Measurements from ENCODE around the gene PDE4D.
"Not testable (repeated sequence)": the region's sequence is repeated elsewhere in the genome, so short reads cannot be mapped to it uniquely, and the experiment has no call there.

The PDE4D gene

DNA sequence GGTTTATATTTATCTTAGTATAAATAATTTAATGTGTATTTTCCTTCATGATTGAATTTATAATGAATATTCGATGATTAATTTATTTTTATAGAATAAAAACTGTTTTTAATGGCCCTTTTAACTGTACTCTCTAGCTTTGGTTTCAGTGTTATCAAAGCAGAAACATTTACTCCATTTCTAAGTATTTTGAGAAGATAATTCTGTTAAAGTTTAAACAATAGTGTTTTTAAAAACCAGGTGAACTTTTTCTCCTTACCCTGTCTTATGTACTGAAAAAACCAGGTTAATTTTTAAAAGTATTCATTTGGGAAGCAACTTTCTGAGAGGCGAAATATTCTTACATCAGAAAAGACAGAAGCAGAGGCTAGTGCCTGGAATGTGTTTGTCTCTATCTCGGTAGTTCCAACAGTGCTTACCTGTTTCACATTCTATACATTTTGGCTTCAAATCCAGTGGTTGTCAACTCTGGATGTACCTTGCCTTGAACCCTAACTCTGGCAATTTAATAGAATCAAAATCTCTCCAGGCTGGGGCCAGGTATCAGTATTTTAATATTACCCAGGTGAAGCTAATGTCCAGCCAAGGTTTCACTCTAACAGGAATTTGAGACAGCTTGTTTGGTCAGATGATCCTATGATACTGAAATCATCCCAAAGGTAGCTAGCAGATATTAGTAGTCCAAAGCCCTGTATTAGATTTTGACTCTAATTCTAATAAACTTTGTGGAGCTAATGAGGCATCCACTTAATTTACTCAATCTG, 434.4 kb downstream of the PDE4D start:
- FAIRE-seq: no peak

DNA sequence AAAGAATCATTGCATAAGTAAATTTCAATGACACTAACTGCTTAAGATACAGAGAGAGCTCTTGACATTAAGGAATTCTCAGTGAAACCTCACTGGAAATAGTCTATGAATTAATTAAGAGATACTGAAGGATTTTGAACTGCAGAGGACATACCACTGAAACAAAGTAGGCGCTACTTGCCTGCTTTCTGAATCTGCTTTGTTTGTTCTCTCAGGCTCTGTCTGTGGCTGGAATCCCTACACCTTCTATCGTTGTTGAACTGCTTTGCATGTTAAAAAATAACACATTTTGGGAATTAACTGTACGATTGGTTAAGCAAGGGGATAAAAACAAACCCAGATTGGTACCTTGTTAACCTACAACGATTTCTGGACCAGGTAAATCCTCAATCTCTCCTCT, 435.2 kb downstream of the PDE4D start:
- FAIRE-seq: no peak

DNA sequence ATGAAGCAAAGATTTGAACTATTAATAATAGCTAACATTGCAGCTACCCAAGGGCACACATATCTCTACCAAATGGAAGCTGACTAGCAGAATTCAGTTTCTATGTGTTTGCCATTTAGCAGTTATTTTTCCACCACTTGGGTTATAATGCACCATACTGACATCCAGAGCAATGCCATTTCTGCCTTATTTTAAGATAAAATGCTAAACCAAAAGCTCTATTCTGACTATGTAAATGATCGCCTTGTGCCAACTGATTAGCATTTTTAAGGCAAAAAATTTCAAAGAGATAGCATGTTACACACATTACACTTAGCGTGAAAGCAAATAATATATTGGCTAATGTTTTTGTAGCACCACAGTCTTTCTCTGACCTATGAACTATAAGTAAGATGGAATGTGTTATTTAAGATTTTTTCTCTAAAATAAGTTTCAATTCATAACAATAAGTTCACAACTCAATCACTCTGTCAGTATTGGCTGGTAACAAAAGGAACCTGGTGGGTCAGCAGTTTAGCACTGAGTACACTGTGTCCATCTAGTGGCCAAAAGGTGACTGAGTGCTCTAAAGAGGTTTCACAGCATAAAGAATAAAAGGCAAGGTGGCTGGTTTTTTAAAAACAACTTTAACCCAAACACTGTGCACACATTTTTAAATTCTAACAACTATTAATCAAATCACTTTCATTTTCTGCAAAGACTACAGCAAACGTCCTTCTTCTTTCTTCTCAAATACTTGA, 443.5 kb downstream of the PDE4D start:
- no peak for FAIRE-seq

DNA sequence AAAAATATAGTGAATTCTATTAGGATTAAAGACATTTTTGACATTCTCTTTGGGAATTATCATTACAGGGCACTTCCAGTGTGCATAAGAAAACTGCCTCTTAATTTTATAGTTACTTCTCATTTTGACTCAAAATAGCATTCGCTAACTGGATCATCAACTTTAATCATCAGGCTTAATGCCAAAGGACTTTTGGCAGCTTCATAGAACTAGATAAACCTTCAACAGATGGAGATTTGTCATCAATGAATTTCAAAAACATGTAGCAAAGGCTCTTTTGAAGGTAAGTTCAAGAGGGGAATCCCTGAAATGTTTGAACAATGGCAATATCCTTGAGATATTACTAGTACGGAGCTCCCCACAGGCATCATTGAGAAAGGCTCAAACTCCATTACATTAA, 447.2 kb downstream of the PDE4D start:
- FAIRE-seq: no peak

DNA sequence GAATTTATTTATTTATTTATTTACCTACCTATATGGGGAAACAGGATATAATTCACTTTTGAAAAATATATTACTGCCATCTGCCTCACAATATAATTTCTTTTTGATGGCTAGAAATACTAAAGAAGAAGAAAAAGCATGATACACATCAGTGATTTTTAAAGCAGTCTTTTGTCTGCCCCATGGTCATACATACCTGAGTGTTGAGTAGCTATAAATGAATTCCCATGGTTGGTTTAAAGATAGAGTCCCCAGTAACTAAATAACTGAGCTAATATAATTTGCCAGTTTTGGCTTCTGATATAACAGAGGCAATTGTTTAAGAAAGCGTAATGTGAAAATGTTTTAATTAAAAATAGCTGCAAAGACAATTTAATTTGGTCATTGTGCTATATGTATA, 447.8 kb downstream of the PDE4D start:
- no peak for FAIRE-seq

DNA sequence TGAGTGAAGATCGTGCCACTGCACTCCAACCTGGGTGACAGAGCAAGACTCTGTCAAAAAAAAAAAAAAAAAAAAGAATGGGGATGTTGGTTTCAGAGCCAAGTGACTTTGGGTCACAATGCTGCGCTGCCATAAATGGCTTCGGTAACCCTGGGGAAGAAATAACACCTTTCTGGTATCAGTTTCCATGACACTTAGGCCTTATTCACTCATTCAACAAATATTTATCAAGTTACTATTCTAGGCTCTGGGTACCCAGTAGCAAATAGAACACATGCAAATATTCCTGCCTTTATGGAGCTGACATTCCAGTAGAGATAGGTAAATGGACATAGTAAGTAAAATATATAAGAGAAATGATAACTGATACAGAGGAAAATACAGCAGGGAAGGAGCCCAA, 454.2 kb downstream of the PDE4D start:
- no peak for FAIRE-seq

DNA sequence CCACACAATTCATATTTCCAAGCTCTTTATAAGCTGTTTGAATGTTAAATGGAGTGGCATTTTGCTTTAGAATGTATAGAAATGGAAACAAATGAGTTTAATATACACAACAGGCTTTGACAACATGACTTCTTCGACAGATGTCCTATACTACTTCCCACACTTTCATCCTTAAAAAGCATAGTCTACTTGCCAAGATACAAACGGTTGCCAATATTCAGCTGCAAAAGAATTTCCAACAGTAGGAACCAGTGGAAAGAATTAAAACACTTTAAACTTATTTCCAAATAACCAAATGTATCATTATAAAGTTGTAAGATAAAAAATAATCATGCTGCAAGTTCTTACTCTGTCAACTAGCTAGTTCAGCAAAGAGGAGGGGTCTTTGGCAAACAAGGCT, 456.4 kb downstream of the PDE4D start:
- FAIRE-seq: no peak

DNA sequence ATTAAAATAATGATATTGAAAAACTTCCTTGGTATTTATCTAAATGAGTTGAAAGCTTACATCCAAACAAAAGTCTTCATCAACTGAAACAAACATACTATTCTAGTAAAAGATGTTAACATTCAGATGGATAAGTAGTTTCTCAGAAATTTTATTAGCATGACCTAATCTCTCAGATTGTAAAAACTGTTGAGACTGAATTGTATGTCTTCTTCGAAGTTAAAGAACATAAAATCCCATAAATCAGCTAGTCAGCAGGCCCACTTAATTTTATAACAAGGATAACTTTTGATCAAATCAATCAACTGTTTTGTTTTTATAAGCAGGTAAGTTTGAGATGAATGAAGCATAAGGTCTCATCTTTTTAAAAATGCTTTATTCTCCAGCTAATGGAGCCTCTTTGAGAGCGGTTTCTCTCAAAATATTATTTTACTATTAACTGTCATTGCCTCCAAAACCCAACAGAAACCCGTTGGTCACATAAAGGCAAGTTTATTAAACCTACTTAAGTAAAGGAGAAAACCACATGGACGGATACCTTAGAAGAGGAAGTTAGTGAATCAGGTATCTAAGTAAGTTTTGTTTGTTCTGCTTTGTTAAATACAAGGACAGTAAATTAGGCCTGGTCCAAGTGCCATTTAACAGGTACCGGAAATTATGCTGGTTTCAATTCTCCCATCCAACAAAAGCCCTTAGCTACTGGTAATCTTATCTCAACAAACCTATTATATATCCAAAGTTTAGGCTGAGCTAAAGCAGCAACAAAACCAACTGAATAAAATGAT, 457.0 kb downstream of the PDE4D start:
- no peak for FAIRE-seq

DNA sequence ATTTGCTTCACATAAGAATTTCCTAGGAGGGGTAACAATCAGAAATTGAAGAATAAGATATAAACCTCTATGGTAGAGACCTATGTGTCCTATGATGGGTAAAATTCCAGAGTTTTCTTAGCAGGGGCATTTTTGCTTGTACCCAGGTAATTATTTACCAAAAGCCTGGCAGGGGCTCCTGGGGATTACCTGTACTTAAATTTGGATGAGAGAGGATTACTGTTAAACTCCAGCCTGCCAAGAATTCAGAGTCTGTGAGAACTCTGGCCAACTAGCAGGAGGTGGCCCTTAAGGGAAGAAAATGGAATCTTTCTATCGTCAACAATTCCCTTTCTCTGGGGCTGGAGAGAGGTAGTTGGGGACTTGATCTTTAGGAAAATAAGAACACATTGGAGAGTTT, 460.4 kb downstream of the PDE4D start:
- FAIRE-seq: no peak

DNA sequence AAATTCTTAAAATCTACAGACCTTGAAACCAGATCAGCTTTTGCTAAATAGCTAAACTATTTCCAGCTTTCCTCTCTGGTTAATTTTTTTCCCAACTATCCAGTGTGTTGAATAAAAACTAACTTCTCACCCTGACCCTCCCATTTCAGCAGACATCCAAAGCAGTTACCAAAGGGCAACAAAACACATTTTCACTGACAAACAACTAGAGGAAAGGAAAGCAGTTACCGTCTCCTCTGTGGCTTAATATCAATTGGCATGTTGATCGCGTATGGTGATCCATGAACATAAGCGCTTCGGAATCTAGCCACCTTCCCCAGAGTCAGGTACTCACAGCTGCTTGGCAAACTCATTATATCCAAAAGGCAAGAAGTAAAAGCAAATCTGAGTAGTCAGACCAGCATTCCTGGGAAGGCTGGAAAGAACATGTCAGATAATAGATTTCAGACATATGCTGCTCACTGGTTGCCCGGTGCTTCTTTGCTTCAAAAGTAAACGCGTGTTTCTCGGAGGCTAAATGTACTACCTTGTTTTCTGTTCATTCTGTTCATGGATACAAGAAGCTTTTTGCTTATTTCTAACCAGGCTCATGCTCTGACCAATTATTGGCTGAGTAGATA, 463.4 kb downstream of the PDE4D start:
- no peak for FAIRE-seq

DNA sequence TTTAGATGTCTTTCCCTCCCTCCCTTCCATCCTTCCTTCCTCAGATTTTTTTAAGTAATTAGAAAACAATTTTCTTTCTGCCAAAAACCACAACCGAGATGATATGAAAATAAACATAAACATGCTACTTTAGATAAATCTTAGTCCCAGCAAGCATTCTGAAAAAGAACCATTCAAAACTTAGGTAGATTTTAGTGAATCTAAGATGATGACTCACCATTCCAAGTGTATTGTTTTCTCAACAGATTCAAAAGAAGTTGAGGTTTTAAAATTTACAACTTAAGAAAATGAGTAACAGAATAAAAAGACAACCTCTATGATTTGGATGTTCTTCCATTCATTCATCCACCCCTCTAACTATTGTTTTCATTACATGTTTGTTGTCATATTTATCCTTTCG, 465.1 kb downstream of the PDE4D start:
- FAIRE-seq: peak; percentile 19

DNA sequence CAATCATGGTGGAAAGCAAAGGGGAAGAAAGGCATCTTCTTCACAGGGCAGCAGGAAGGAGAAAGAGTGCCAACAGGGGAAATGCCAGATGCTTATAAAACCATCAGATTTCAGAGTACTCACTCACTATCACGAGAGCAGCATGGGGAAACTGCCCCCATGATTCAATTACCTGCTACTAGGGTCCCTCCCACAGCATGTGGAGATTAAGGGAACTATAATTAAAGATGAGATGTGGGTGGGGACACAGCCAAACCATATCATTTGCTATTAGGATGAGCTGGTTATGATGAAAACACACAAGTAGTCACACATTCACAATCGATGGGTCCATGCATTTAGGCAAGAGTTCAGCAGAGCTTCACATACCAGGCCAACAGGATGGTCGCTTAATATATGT, 469.0 kb downstream of the PDE4D start:
- no peak for FAIRE-seq

DNA sequence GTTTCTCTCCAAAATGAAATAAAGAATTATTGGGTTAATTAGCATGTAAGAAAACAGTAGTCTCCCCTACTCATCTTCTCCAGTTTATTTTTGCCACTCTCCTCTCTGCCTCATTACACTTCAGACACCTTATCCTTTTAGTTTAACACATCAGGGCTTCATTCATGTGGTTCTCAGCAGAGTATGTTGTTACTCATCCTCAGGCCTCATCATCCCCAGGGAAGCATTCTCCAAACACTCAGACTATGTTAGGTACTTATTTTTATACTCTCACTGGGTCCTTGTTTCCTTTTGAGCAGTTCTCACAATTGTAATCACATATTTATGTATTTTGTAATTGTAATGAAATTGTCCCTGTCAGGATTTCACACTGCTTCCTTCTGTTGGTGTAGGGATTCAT, 470.5 kb downstream of the PDE4D start:
- FAIRE-seq: no peak

DNA sequence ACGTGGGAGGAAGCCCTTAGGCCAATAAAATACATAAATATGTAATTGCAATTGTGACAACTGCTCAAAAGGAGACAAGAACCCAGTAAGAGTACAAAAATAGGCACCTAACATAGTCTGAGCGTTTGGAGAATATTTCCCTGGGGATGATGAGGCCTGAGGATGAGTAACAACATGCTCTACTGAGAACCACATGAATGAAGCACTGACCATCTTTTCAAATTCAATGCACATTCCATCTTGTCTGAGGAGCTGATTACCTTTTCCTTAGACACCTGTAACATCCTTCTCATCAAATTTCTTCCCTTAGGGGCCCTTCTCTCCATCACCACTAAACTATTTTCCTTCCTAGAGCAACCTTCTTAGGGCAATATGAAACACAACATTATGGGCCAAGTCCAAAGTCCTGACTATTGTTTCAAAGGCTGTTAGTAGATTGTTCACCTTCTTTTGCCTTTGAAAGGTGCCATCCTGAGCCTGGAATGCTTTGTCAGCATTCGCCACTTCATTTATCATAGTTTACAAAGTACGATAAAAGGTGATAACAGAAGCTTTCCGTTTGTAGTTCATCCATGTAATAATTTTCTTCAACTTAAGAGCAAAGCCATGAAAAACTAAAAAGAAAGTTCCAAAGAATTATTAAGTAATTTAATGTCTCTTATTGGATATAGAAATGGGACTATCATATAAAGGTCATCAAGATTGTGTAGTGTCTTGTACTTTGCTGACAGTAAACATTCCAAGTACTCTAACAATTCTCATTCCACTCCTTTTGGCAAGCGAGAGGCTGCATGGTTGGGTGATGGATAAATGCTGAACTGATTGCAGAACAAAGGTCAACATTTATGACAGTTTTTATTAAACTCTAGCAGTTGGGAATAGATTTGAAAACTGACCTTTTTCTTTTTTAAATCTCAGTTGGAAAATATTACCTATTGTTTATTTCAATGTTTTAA, 471.3 kb downstream of the PDE4D start:
- FAIRE-seq: no peak

DNA sequence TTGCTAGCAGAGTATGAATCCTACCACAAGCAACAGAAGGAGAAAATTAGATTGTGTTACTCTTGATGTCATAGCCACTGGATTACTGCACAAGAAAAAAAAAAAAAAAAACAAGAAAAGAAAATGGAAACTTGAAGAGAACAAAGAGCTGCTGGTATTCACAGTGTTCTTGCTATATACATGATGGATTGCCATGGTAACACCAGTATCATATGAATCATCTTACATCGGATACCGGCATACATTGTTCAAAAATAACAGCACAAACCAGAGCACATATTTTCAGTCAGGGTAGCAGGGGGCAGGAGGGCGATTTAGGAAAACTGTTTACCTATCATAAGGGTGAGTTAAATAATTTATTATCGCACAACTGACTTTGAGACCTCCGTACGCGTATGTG, 472.9 kb downstream of the PDE4D start:
- no peak for FAIRE-seq

DNA sequence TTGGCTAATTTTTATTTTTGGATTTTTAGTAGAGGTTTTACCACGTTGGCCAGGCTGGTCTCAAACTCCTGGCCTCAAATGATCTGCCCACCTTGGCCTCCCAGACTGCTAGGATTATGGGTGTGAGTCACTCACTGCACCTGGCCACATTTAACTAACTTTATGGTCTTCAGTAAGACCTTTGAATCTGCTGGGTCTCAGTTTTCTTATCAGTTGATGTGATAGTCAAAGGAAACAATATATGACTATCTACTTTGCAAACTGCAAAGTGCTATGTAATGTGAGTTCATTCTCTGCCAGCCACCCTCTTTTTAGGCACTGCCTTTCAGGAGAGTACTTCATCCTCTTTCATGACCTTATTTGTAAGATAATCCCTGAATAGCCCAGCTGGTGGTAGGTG, 474.7 kb downstream of the PDE4D start:
- no peak for FAIRE-seq

DNA sequence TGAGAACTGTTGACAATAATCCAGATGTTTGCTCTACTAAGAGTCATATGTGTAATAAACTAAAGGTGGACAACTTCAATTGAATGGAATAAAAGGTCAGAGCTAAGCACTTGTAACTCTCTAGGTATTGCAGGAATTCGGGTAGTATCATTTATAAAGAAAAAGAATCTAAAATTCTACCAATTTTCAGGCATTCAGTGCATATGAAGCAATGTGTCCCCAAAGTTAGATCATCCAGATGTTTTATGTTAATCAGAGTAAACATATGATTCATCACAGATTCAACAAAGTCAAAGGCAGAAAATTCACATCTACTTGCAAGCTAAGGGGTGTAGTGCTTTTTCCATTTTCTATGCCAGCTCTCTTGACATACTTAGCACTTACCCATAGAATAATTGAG, 477.1 kb downstream of the PDE4D start:
- FAIRE-seq: no peak

DNA sequence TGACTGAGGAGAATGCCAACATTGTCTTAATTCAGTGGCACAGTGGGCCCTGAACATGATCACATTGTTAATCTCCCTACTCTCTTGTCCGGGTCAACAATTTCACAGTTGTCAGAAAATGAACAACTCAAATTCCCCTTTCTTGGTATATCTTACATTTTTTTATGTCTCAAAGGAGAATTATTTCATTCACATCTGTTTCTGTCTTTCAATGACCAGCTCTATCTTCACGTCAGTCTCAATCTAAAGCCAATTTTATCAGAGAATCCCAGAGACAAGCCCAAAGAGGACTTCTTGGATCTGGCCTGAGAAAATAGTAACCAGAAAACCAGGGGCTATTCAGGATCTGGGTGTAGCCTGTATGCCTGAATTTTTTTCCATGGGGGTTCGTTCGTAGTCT, 477.5 kb downstream of the PDE4D start:
- FAIRE-seq: no peak

DNA sequence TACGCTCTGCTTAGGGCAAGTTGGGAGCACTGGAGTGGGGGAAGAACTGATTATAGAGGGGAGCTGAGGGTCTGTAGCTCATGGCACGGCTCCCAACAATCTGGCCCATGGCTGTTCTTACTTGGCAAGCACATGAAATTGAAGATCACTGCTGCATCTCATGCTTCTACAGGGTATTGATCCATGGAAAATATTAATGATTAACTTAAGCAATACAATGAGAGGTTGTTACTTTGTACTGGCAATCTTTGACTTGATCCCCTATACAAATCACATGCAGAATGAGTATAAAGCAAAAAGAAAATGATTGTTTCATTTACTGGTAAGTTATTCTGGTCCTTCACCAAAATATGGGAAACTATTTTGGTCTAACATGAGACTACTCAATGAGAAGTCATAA, 481.1 kb downstream of the PDE4D start:
- no peak for FAIRE-seq

DNA sequence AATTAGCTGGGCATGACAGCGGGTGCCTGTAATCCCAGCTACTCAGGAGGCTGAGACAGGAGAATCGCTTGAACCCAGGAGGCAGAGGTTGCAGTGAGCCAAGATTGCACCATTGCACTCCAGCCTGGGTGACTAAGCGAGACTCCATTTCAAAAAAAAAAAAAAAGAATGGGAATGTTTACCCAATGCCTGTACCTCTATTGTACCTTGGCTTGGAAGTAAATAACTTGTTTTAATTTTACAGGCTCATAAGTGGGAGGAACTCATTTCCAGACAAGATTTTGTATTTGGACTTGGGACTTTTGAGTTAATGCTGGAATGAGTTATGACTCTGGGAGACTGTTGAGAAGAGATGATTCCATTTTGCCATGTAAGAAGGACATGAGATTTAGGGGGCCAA, 484.5 kb downstream of the PDE4D start:
- not testable (repeated sequence) for FAIRE-seq

DNA sequence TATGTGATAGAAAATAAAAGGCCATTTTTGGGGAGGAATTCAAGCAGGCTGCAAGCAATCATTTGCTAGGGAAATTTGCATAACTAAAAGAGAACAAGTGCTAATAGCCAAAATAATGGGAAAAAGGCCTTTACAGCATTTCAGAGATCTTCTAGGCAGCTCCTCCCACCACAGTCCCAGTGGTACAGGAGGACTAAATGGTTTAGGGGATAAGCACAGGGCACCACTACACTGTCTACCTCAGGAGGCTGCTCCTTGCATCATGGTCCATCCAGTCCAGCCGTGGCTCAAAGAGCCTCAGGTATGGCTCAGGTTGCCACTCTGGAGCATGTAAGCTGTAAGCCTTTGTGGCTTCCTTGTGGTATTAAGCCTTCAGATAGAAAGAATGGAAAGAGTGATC, 485.6 kb downstream of the PDE4D start:
- no peak for FAIRE-seq

DNA sequence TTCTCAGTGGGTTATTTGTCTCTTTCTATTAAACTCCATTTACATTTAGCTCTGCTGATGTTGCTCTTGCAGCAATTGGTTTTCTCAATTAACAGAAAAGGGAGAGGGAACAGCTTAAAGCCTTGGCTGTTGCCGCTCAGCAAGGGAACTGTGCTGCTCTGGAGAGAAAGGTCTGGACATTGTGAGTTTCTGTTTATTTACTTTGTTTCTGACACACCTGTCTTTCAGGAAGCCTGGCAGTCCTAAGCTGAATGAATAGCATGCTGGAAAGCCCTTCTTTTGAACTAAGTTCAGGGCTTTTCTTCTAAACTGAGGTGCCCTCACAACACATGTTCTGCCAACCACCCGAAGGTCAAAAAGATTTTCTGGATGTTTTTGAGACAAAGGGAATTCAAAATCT, 491.9 kb downstream of the PDE4D start:
- no peak for FAIRE-seq

Data from A204.1 (cell line).